ENCODE measurements around the gene RGS8. TPM values are rescaled to one million over a fixed set of nuclear protein-coding genes. Genes with fewer than 3 reads are reported as not detected.

RGS8 gene
- total RNA-seq, 4 donors from 2014 or later: 2.2 TPM; not detected in 3

DNA sequence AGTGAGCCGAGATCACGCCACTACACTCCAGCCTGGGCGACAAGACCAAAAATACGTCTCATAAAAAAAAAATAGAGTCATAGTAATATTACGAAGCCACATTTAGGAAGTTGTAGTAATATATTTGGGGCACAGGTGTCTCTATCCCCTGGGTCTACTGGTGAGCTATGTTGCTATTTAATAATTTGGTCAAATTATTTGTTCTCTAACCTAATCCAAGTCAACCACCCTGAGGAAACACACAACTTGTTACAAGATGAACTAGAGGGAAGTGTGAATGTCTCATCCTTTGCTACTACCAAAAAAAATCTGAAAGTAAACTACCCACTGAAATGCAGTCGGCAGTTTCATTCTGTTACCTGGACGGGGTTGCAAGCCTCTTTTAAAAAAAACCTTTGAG, 35.3 kb downstream of the RGS8 start:
- Histone ChIP-seq H3K27ac (no peak overlapping the region), H3K9me3 (no peaks in the 10 kb centered on the region), H3K36me3 (no peaks in the 10 kb centered on the region), H3K4me1 (no peaks in the 10 kb centered on the region), H3K4me3 (no peak overlapping the region), H3K27me3 (no peaks in the 10 kb centered on the region)
- no peak for DNase-seq
- TF ChIP-seq, protein P1, sequence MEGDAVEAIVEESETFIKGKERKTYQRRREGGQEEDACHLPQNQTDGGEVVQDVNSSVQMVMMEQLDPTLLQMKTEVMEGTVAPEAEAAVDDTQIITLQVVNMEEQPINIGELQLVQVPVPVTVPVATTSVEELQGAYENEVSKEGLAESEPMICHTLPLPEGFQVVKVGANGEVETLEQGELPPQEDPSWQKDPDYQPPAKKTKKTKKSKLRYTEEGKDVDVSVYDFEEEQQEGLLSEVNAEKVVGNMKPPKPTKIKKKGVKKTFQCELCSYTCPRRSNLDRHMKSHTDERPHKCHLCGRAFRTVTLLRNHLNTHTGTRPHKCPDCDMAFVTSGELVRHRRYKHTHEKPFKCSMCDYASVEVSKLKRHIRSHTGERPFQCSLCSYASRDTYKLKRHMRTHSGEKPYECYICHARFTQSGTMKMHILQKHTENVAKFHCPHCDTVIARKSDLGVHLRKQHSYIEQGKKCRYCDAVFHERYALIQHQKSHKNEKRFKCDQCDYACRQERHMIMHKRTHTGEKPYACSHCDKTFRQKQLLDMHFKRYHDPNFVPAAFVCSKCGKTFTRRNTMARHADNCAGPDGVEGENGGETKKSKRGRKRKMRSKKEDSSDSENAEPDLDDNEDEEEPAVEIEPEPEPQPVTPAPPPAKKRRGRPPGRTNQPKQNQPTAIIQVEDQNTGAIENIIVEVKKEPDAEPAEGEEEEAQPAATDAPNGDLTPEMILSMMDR (IDR thresholded peaks at IDR 0.05): no peak
- TF ChIP-seq POLR2A (IDR thresholded peaks at IDR 0.05) (no peak), POLR2AphosphoS5 (IDR thresholded peaks at IDR 0.05) (no peak), EP300 (IDR thresholded peaks at IDR 0.05; ENCODE audit: low read depth) (no peak)
- in situ Hi-C loops (cut with MboI; ENCODE audit: low pct_ligation_motif_present in 1 of 4, low pct_unique_long_range_greater_than_20kb in 1 of 4, low sequenced_read_pairs in 3 of 4): no loop called here
- WGBS, 2 donors (ENCODE audit: low coverage in 1 of 2): 82 to 92% methylated on average over 7 of the region's 7 CpGs
- intact Hi-C loops (cut with DNase I; ENCODE audit: low total_unique reads): no loop called here

DNA sequence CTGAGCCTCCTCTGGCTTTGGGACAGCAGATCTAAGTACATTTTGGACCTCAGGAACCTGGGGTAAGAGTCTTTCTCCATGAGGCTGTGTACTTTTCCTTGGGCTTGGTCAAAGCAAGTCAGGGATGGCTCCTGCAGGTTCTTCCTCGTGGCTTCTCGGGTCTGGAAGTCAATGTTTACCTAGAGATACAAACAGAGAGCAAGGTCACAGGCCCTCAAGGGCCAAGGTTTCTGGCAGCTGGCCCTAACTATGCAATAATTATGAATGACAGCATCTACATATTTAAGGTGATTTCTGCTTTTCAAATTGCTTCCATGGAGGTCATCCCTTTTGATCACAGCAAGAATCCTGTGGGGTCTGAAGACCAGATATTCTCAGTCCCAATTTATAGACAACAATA, 37.6 kb downstream of the RGS8 start:
- in situ Hi-C loops (cut with MboI; ENCODE audit: low pct_ligation_motif_present in 1 of 4, low pct_unique_long_range_greater_than_20kb in 1 of 4, low sequenced_read_pairs in 3 of 4): no loop called here
- Histone ChIP-seq H3K4me1 (no peaks in the 10 kb centered on the region), H3K36me3 (no peaks in the 10 kb centered on the region), H3K4me3 (no peak overlapping the region), H3K27ac (no peak overlapping the region), H3K9me3 (no peaks in the 10 kb centered on the region), H3K27me3 (no peaks in the 10 kb centered on the region)
- TF ChIP-seq EP300 (IDR thresholded peaks at IDR 0.05; ENCODE audit: low read depth) (no peak), POLR2AphosphoS5 (IDR thresholded peaks at IDR 0.05) (no peak), POLR2A (IDR thresholded peaks at IDR 0.05) (no peak)
- TF ChIP-seq, protein P1 (IDR thresholded peaks at IDR 0.05): no peak
- WGBS, 2 donors (ENCODE audit: low coverage in 1 of 2): 19% methylated on average over 2 of the region's 2 CpGs; no CpG with 5 or more reads in 1 of the 2 donors
- intact Hi-C loops (cut with DNase I; ENCODE audit: low total_unique reads): no loop called here
- no peak for DNase-seq

DNA sequence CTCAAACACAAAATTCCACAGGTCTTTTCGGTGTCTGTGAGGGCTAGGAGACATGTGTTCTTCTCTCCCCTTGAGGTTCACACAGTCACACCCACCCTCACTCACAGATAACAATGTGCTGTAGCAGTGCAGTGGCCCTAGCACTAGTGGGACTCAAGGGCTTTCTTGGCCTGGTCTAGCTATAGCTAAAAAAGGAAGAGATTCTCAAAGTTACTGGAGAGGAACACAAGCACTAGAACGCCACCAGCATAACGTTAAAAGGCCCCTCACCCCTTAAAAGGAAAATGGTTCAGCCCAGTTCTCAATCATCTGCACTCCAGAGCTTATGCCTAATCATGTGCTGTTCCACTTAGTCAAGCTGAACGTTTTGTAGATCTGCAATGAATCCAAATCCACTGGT, 39.5 kb downstream of the RGS8 start:
- no peaks in the 10 kb centered on the region for H3K9me3 ChIP-seq
- no peak for DNase-seq
- in situ Hi-C loops (cut with MboI; ENCODE audit: low pct_ligation_motif_present in 1 of 4, low pct_unique_long_range_greater_than_20kb in 1 of 4, low sequenced_read_pairs in 3 of 4): no loop called here
- TF ChIP-seq, protein P1 (IDR thresholded peaks at IDR 0.05): no peak
- TF ChIP-seq POLR2AphosphoS5 (IDR thresholded peaks at IDR 0.05) (no peak), EP300 (IDR thresholded peaks at IDR 0.05; ENCODE audit: low read depth) (no peak), POLR2A (IDR thresholded peaks at IDR 0.05) (no peak)
- no peak overlapping the region for H3K27ac ChIP-seq
- 74 to 76% methylated on average over 3 to 4 of the region's 4 CpGs for WGBS, 2 donors (ENCODE audit: low coverage in 1 of 2)
- H3K36me3 ChIP-seq: no peaks in the 10 kb centered on the region
- intact Hi-C loops (cut with DNase I; ENCODE audit: low total_unique reads): no loop called here
- no peaks in the 10 kb centered on the region for H3K4me1 ChIP-seq
- H3K4me3 ChIP-seq: no peak overlapping the region
- no peaks in the 10 kb centered on the region for H3K27me3 ChIP-seq

DNA sequence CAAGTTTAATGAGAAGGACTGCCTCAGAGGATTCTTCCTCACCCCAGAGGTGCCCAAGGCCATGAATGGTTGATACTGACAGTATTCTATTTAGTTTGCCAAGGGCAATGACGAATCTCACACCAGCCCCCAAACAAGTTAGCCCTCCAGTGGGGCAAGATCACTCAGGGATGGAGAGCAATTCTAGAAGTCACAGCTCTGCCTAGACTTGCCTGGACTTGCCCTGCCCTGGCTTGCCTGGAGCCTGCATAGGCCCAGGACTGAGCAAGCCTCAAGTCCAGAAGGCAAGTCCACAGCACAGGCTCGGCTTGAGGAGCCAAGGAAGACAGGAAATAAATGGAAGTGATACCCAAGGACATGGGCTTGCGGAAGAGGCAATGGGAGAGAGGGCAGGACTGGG, 40.7 kb downstream of the RGS8 start:
- Histone ChIP-seq H3K4me3 (no peak overlapping the region), H3K9me3 (no peaks in the 10 kb centered on the region), H3K27ac (no peak overlapping the region), H3K27me3 (no peaks in the 10 kb centered on the region), H3K36me3 (no peaks in the 10 kb centered on the region), H3K4me1 (no peaks in the 10 kb centered on the region)
- WGBS, 2 donors (ENCODE audit: low coverage in 1 of 2): 90 to 94% methylated on average over 1 to 3 of the region's 3 CpGs
- in situ Hi-C loops (cut with MboI; ENCODE audit: low pct_ligation_motif_present in 1 of 4, low pct_unique_long_range_greater_than_20kb in 1 of 4, low sequenced_read_pairs in 3 of 4): no loop called here
- DNase-seq: no peak
- no peak for TF ChIP-seq EP300 (IDR thresholded peaks at IDR 0.05; ENCODE audit: low read depth)
- no peak for TF ChIP-seq POLR2A (IDR thresholded peaks at IDR 0.05)
- TF ChIP-seq, protein P1 (IDR thresholded peaks at IDR 0.05): no peak
- TF ChIP-seq POLR2AphosphoS5 (IDR thresholded peaks at IDR 0.05): no peak
- intact Hi-C loops (cut with DNase I; ENCODE audit: low total_unique reads): no loop called here
